Lower leg skin (tissue), 4 donors: ENCODE results near the gene IQCK. TPM values are rescaled to one million over a fixed set of nuclear protein-coding genes. Genes with fewer than 3 reads are reported as not detected.
A peak's percentile ranks its signal among the peaks of the same experiment; 100 is the strongest.

Experiments used
- DNase-seq, 2 donors: peaks; one replicate each; pipeline ENCODE4 v3.0.0-alpha.2; 2019; ENCODE audit warnings: low spot score in 2 of 2
- H3K4me3 ChIP-seq: fragments of 200-600 bp; sonication (generic); 2 replicates; pipeline ENCODE4 v1.5.1; 2017; ENCODE audit warnings: mild to moderate bottlenecking, low read depth; ENCODE audit not compliant: poor library complexity, severe bottlenecking
- CTCF ChIP-seq, 3 donors: fragments of 450-650 bp; IDR thresholded peaks; one replicate each; pipeline ENCODE4 v1.5.1; 2016; ENCODE audit warnings: antibody characterized with exemption in 3 of 3, mild to moderate bottlenecking in 3 of 3, moderate library complexity in 2 of 3
- POLR2A ChIP-seq, 2 donors: fragments of 450-650 bp; IDR thresholded peaks; one replicate each; pipeline ENCODE4 v1.6.1; 2016 to 2017; ENCODE audit warnings: antibody characterized with exemption in 2 of 2, mild to moderate bottlenecking in 1 of 2, moderate library complexity in 1 of 2
- WGBS, 2 donors: methylation state at CpG; one replicate each; pipeline ENCODE4 v1.1.5; 2018; 5-methylcytosine and 5-hydroxymethylcytosine counted together
- intact Hi-C: fragments of 100-400 bp; cut with DNase I; formaldehyde crosslinking; loops from one replicate; pipeline ENCODE4 v1.15.0; 2023; ENCODE audit warnings: low total_unique reads
- total RNA-seq, 4 donors: library from RNA; depleted of rRNA; stranded (reverse); fragments of >200 nt; gene quantifications; one replicate each; pipeline ENCODE4 v1.1.0, GENCODE V29; 2016

Gene IQCK
- total RNA-seq, 4 donors from 2014 or later = 6.9 to 20.7 (median 10.9) TPM

- intact Hi-C loops = no loop called here
- 80 to 82% methylated on average over 9 of the region's 9 CpGs for WGBS, 2 donors
- TF ChIP-seq POLR2A (IDR thresholded peaks at IDR 0.05) (no peak), CTCF (IDR thresholded peaks at IDR 0.05) (no peak)
- no peak overlapping the region for H3K4me3 ChIP-seq
- peak in 1 of 2 donors; percentile 78 for DNase-seq
Measured at GRCh38 chr16:19745286-19746010, 27.4 kb downstream of the IQCK start.

DNA sequence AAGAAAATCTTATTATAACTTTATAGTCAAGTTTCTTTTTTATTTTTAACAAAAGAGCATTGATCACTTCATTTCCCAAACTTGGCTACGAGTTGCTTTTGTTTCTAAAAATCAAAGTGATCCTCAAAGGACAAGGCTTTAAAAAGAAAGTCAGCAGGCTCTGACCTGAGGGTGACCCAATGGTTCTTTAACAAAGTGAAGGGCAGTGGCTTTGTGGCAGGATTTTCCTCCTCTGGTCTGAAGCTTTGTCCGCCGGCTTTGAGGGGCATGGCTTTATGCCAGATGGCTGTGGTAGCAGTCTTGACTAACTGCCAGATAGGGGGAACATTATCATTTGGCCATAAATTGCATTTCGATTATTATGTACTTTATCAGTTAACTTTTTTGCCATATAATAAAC is 28.5 kb downstream of the IQCK start:
- WGBS, 2 donors = 57 to 62% methylated on average over 4 of the region's 4 CpGs
- TF ChIP-seq CTCF (IDR thresholded peaks at IDR 0.05) (no peak), POLR2A (IDR thresholded peaks at IDR 0.05) (no peak)
- intact Hi-C loops = no loop called here
- DNase-seq = peak in 1 of 2 donors; percentile 45
- no peak overlapping the region for H3K4me3 ChIP-seq

GRCh38 chr16:19748389-19749168 is 30.5 kb downstream of the IQCK start:
- WGBS, 2 donors = 43 to 51% methylated on average over 2 of the region's 2 CpGs
- TF ChIP-seq CTCF (IDR thresholded peaks at IDR 0.05) (no peak), POLR2A (IDR thresholded peaks at IDR 0.05) (no peak)
- DNase-seq = no peak
- H3K4me3 ChIP-seq = no peak overlapping the region
- intact Hi-C loops = no loop called here

DNA sequence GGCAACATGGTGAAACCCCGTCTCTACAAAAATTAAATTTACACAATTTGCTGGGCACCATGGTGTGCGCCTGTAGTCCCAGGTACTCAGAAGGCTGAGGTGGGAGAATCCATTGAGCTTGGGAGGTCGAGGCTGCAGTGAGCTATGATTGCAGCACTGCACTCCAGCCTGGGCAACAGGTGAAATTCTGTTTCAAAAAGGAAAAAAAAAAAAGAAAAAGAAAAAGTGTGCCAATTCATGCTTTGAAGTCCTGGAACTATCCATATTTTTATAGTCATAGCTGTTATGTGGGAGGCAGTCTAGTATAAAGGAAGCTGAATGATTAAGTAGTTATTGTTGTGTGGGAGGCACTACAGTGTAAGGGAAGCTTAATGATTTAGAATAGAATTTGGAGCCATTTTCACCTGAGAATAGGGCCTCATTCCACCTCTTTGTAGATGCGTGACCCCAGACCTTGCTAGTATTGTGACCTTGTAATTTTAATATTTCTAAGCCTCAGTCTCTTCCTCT is 31.6 kb downstream of the IQCK start:
- WGBS, 2 donors = 81 to 88% methylated on average over 4 of the region's 4 CpGs
- H3K4me3 ChIP-seq = no peak overlapping the region
- intact Hi-C loops = no loop called here

More for the DNA sequence above, 31.6 kb downstream of the IQCK start:
- TF ChIP-seq POLR2A (IDR thresholded peaks at IDR 0.05) (no peak), CTCF (IDR thresholded peaks at IDR 0.05) (no peak)
- DNase-seq = peak in 1 of 2 donors; percentile 21
